OCI-LY7 (cell line): Measurements from ENCODE around the gene SGMS1.

Source experiments
- EZH2phosphoT487 ChIP-seq: fragments of 200-600 bp; sonication (generic); IDR thresholded peaks from 2 replicates; pipeline ENCODE4 v1.6.1; 2018; ENCODE audit warnings: low read depth, borderline replicate concordance, mild to moderate bottlenecking, mixed run types, antibody characterized with exemption, low read length, moderate library complexity, mixed read lengths
- TF ChIP-seq, protein P1 (sequence below): fragments of 200-600 bp; sonication (generic); conservative IDR thresholded peaks from 2 replicates; pipeline ENCODE4 v1.5.1; 2014; ENCODE audit warnings: mild to moderate bottlenecking, antibody characterized with exemption, low read length, moderate library complexity, mixed read lengths

DNA sequence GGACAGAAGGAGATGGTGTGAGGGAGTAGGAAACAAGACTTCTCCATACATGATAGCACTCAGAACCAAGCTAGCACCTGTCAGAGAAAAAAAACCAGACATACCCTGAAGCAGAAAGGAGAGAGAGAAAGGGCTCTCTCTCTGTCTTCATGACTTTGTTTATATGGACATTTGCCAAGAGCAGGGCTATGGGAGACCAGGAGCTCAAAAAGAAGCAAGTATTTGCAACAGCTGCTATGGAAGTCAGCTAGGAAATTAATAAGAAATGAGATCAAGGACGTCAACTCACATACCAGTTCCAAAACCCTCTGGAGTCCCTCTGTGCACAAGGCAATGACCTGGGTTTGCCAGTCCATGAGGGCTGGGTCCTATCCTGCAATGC, 111.6 kb downstream of the SGMS1 start:
- TF ChIP-seq, protein P1, sequence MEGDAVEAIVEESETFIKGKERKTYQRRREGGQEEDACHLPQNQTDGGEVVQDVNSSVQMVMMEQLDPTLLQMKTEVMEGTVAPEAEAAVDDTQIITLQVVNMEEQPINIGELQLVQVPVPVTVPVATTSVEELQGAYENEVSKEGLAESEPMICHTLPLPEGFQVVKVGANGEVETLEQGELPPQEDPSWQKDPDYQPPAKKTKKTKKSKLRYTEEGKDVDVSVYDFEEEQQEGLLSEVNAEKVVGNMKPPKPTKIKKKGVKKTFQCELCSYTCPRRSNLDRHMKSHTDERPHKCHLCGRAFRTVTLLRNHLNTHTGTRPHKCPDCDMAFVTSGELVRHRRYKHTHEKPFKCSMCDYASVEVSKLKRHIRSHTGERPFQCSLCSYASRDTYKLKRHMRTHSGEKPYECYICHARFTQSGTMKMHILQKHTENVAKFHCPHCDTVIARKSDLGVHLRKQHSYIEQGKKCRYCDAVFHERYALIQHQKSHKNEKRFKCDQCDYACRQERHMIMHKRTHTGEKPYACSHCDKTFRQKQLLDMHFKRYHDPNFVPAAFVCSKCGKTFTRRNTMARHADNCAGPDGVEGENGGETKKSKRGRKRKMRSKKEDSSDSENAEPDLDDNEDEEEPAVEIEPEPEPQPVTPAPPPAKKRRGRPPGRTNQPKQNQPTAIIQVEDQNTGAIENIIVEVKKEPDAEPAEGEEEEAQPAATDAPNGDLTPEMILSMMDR: no peak
- TF ChIP-seq EZH2phosphoT487: no peak
